Activated naive CD8-positive, alpha-beta T cell treated with anti-CD3 and anti-CD28 coated beads, Interleukin-2, amount 50 U/mL, for 24 hours (primary cell): ENCODE data around the gene FKBP15.
A peak's percentile ranks its signal among the peaks of the same experiment; 100 is the strongest.
"Not testable (repeated sequence)": the region's sequence is repeated elsewhere in the genome, so short reads cannot be mapped to it uniquely, and the experiment has no call there.

ENCODE experiments used
- ATAC-seq: fragments of 150-1000 bp; cut with Tn5 transposase; one replicate; pipeline ENCODE4 v1.10.0; 2021
- DNase-seq: peaks from one replicate; pipeline ENCODE4 v3.0.0; 2021
- H3K27ac Mint-ChIP-seq: one replicate; pipeline ENCODE4 v1.8.0; 2021; ENCODE audit warnings: mild to moderate bottlenecking, mixed read lengths
- H3K27me3 Mint-ChIP-seq: one replicate; pipeline ENCODE4 v1.8.0; 2021; ENCODE audit warnings: mixed read lengths
- H3K36me3 Mint-ChIP-seq: one replicate; pipeline ENCODE4 v1.8.0; 2021; ENCODE audit warnings: low read depth, mixed read lengths
- H3K4me1 Mint-ChIP-seq: one replicate; pipeline ENCODE4 v1.8.0; 2021; ENCODE audit warnings: mixed read lengths
- H3K4me3 Mint-ChIP-seq: one replicate; pipeline ENCODE4 v1.8.0; 2021; ENCODE audit warnings: mild to moderate bottlenecking, moderate library complexity, mixed read lengths
- H3K9me3 Mint-ChIP-seq: one replicate; pipeline ENCODE4 v1.8.0; 2021; ENCODE audit warnings: mixed read lengths

The FKBP15 gene

DNA sequence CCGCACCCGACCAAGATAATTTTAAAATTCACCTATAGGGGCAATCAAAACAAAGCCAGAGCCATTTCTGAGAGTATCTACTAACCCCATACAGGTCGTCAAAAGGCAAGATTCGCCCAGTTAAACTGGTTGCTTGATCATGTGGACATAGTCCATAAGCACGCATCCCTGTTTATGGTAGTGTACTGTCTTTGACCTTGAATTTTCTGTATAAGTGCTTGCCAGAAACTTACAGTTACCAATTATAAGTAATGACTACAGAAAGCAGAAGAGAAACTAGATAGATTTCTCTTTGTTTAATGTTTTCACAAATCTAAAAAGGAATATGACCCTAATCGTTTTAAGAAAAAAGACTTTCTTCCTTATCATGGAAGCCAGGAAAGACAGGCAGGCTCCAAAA lies 25.9 kb upstream of the FKBP15 start:
- no peak overlapping the region for H3K4me3 Mint-ChIP-seq

DNA sequence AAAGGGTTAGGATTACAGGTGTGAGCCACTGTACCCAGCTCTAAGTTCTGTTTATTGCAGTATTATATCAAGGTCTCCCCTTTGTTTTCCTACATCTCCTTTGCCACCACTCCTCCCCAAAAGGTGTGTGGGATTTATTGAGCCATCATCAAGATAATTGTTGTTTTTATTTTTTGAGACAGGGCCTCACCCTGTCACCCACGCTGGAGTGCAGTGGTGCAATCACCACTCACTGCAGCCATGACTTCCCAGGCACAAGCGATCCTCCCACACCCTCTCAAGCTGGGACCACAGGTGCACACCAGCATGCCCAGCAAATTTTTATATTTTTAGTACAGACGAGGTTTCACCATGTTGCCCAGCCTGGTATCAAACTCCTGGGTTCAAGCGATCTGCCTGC lies 24.8 kb upstream of the FKBP15 start:
- peaks cover 14% of the 10 kb centered on the region for H3K4me1 Mint-ChIP-seq
- H3K9me3 Mint-ChIP-seq: peaks cover 2% of the 10 kb centered on the region
- no peak for DNase-seq
- no peaks in the 10 kb centered on the region for H3K27me3 Mint-ChIP-seq
- no peak overlapping the region for H3K4me3 Mint-ChIP-seq
- no peak overlapping the region for H3K27ac Mint-ChIP-seq
- H3K36me3 Mint-ChIP-seq: peaks cover 3% of the 10 kb centered on the region
- no peak for ATAC-seq

More for the DNA sequence above, 25.9 kb upstream of the FKBP15 start:
- no peak overlapping the region for H3K27ac Mint-ChIP-seq
- peaks cover 2% of the 10 kb centered on the region for H3K9me3 Mint-ChIP-seq
- DNase-seq: no peak
- peaks cover 3% of the 10 kb centered on the region for H3K36me3 Mint-ChIP-seq
- H3K4me1 Mint-ChIP-seq: peaks cover 9% of the 10 kb centered on the region
- no peaks in the 10 kb centered on the region for H3K27me3 Mint-ChIP-seq
- ATAC-seq: no peak

DNA sequence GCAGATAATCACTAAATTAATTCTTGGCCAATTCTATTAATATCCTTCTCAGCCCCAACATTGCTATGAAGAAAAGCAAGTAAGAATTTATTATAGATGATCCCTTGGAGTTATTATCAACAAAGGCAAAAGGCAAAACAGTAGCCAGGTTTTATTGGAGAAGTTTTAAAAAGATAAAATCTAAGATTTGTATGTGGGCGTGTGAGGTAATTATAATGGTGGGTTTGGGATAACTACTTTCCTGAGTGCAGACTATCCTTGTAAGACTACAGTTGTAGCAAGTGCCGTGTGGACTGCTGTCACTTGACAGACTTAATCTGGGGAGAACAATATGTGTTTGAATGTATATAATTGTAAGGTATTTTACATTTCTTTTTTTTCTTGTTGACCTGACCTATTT lies 23.5 kb upstream of the FKBP15 start:
- Mint-ChIP-seq H3K27ac (no peak overlapping the region), H3K4me1 (peaks cover 16% of the 10 kb centered on the region), H3K27me3 (no peaks in the 10 kb centered on the region), H3K4me3 (no peak overlapping the region), H3K9me3 (no peaks in the 10 kb centered on the region), H3K36me3 (no peaks in the 10 kb centered on the region)
- DNase-seq (no peak), ATAC-seq (no peak)

DNA sequence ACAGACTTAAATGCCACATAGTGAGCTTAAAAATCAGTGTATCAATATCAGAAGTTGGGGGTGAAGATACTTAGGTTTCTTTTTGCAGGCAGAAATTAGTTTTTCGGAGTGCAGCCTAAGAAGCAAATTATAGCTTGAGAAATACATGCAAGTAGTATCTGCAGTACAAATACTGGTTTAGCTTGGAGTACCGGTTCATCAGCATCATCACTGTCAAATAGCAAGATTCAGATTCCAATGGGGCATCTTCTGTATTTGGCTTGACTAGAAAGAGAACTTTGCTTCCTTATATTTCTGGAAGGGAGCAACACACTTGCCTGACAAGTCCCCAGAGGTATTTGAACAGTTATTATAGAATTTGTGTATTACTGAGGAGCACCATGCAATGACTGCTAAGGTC lies 20.1 kb upstream of the FKBP15 start:
- no peaks in the 10 kb centered on the region for H3K36me3 Mint-ChIP-seq
- ATAC-seq: no peak
- H3K9me3 Mint-ChIP-seq: no peaks in the 10 kb centered on the region
- no peak overlapping the region for H3K4me3 Mint-ChIP-seq
- H3K4me1 Mint-ChIP-seq: peaks cover 20% of the 10 kb centered on the region
- DNase-seq: no peak
- H3K27me3 Mint-ChIP-seq: no peaks in the 10 kb centered on the region
- no peak overlapping the region for H3K27ac Mint-ChIP-seq

DNA sequence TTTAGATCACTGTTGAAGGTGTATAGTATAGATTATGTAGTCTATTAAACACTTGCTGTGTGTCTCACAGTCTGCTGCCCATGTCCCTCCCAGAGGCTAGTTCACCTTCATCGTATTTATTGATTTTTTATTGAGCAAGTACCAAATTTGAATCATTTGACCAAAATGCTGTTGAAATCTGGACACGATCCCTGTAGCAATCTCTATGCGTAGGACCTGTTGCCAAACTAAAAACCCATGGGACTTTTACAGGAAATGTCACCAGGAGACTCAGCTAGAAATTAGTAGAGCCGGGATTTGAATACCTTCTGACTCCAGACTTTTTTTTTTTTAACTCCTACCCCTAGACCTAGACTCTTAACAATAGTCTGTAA lies 17.8 kb upstream of the FKBP15 start:
- H3K4me1 Mint-ChIP-seq: peaks cover 20% of the 10 kb centered on the region
- H3K4me3 Mint-ChIP-seq: no peak overlapping the region
- no peaks in the 10 kb centered on the region for H3K27me3 Mint-ChIP-seq
- H3K27ac Mint-ChIP-seq: no peak overlapping the region
- H3K9me3 Mint-ChIP-seq: no peaks in the 10 kb centered on the region
- ATAC-seq (no peak), DNase-seq (no peak)
- no peaks in the 10 kb centered on the region for H3K36me3 Mint-ChIP-seq

DNA sequence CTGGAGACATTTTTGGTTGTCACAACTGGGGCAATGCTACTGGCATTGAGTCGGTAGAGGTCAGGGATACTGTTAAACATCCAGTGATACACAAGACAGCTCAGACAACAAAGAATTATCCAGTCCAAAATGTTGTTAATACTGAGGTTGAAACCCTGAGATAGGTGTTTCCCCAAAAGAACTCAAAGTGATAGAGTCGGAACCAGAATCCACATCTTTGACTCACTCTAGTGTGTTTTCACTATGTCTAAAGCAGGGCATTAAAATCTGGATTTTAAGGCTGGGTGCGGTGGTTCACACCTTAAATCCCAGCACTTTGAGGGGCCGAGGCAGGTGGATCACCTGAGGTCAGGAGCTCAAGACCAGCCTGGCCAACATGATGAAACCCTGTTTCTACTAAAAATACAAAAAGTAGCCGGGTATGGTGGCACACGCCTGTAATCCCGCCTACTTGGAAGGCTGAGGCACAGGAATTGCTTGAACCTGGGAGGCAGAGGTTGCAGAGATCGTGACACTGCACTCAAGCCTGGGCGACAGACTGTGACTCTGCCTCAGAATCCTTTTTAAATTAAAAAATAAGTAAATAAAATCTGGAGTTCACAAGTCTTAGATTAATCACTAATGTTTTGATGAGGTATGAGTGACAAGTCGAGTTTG lies 17.3 kb upstream of the FKBP15 start:
- no peak for ATAC-seq
- DNase-seq: no peak
- no peaks in the 10 kb centered on the region for H3K27me3 Mint-ChIP-seq
- H3K27ac Mint-ChIP-seq: no peak overlapping the region
- H3K4me1 Mint-ChIP-seq: peaks cover 20% of the 10 kb centered on the region
- H3K9me3 Mint-ChIP-seq: no peaks in the 10 kb centered on the region
- H3K4me3 Mint-ChIP-seq: no peak overlapping the region
- no peaks in the 10 kb centered on the region for H3K36me3 Mint-ChIP-seq

DNA sequence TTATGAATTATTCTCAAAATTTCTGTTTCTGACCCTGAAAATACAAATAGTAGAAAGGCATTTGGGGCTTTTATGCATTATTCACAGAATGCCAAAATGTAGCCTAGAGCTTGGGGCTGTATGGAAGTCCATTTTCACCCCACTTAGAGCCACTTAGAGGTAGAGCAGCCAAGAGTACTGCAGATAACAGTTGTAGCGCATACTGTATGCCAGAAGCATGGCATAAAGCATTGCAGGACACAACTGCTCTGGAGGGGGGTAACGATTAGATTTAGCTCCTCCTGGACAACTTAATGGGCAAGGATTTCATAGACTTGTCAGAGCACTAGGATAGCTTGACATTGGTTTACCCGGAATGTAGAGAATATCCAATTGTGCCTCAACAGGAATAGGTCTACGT lies 15.9 kb upstream of the FKBP15 start:
- H3K27ac Mint-ChIP-seq: no peak overlapping the region
- ATAC-seq: no peak
- DNase-seq: no peak
- no peaks in the 10 kb centered on the region for H3K27me3 Mint-ChIP-seq
- H3K9me3 Mint-ChIP-seq: no peaks in the 10 kb centered on the region
- H3K36me3 Mint-ChIP-seq: no peaks in the 10 kb centered on the region
- H3K4me1 Mint-ChIP-seq: peaks cover 24% of the 10 kb centered on the region
- no peak overlapping the region for H3K4me3 Mint-ChIP-seq

DNA sequence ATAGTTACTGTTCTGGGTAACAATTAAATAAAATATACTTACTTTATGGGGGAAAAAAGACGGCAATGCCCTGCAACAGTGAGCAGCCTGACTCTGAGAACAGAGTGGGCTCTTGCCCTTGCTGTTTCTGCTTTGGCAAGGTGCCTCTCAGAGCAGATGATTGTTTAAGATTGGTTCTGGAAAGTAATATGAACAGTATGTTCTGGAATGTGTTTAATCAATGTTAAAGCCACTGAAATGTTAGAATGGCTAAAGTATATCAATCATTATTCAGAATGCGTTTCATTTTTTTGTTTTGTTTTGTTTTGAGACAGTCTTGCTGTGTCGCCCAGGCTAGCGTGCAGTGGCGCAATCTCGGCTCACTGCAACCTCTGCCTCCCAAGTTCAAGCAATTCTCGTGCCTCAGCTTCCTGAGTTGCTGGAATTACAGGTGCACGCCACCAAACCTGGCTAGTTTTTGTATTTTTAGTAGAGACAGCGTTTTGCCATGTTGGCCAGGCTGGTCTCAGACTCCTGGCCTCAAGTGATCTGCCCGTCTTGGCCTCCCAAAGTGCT lies 14.7 kb upstream of the FKBP15 start:
- DNase-seq, H3K27me3 Mint-ChIP-seq, H3K4me3 Mint-ChIP-seq, H3K36me3 Mint-ChIP-seq, H3K9me3 Mint-ChIP-seq, H3K27ac Mint-ChIP-seq, ATAC-seq: not testable (repeated sequence)
- peaks cover 19% of the 10 kb centered on the region for H3K4me1 Mint-ChIP-seq

DNA sequence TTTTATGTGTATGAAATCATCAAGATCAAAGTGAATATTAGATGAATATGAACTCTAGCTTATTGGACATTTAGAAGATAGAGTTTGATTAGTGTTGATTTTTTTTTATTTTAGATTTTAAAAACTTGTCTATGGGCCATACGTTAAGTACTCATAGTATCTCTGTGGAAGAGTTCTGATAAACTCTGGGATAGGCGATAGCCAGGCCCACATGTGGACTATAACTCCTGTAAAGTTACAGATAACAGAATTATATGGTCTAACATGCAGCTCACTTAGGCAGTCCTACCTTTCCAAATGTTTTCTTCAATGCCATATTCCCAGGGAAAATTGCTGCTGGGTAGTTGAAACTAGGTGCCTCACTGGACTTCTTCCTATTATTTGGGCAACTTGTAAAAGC lies 10.6 kb upstream of the FKBP15 start:
- DNase-seq: no peak
- no peak overlapping the region for H3K4me3 Mint-ChIP-seq
- no peaks in the 10 kb centered on the region for H3K36me3 Mint-ChIP-seq
- no peak overlapping the region for H3K27ac Mint-ChIP-seq
- ATAC-seq: no peak
- peaks cover 20% of the 10 kb centered on the region for H3K4me1 Mint-ChIP-seq
- no peaks in the 10 kb centered on the region for H3K9me3 Mint-ChIP-seq
- H3K27me3 Mint-ChIP-seq: no peaks in the 10 kb centered on the region

DNA sequence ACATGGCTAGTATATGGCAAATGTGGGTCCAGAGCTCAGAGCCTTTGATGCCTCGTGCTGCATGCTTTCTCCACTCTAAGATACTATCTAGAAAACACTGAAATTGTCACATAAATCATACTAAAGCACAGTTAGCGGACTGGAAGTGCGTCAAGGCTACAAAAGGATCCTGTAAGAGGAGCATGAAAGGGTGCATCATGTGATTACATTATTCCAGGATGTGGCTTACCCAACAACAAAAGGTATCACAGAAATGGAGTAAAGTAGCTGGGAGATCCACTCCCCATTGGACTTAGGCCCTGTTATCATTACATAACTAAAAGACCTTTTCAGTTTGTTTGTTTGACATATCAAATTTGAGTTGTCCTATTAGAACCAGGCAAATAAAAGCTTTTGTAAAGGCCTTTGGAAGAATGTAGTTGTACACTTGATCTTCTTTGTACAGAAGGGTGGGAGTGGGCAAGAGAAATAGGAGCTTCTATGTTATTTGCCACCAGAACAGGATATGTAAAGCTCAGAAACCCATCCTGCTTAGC lies 7.1 kb upstream of the FKBP15 start:
- Mint-ChIP-seq H3K4me1 (peaks cover 22% of the 10 kb centered on the region), H3K4me3 (no peak overlapping the region), H3K27ac (no peak overlapping the region), H3K36me3 (peaks cover 7% of the 10 kb centered on the region), H3K27me3 (no peaks in the 10 kb centered on the region), H3K9me3 (no peaks in the 10 kb centered on the region)
- DNase-seq (no peak), ATAC-seq (no peak)

DNA sequence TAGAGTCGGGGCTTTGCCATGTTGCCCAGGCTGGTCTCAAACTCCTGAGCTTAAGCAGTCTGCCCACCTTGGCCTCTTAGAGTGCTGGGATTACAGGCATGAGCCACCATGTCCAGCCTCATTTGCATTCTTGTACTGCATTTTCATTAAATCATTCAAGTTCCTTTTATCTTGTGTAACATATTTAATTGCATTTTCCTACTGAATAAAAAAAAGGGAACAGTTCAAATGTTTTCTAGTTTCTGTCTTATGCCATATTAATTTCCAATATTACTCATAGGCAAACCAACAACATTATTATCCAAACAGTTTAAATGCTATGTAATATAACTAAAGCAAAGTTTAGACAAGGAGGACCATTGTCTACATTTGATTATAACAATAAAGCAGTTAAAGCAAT lies 6.4 kb upstream of the FKBP15 start:
- Mint-ChIP-seq H3K27ac (no peak overlapping the region), H3K4me1 (peaks cover 22% of the 10 kb centered on the region), H3K27me3 (no peaks in the 10 kb centered on the region), H3K9me3 (no peaks in the 10 kb centered on the region), H3K36me3 (peaks cover 7% of the 10 kb centered on the region), H3K4me3 (no peak overlapping the region)
- ATAC-seq (no peak), DNase-seq (no peak)

DNA sequence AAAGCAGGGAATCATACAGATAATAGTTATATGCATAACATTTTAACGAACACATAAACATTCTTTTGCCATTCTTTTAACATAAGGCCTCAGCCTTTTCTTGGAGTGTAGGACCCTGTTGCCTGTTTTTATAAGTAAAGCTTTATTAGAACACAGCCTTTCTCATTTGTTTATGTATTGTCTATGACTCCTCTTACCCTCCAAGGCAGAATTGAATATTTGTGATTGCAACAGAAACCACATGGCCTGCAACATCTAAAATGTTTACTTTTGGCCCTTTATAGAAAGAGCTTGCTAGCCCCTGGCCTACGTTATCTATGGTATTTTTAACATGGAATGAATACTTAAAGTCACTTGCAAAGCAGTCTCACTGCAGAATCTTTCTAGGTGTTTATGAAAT lies 2.9 kb upstream of the FKBP15 start:
- H3K9me3 Mint-ChIP-seq: no peaks in the 10 kb centered on the region
- H3K4me3 Mint-ChIP-seq: no peak overlapping the region
- no peaks in the 10 kb centered on the region for H3K27me3 Mint-ChIP-seq
- H3K4me1 Mint-ChIP-seq: peaks cover 39% of the 10 kb centered on the region
- DNase-seq (no peak), ATAC-seq (no peak)
- H3K27ac Mint-ChIP-seq: no peak overlapping the region
- peaks cover 11% of the 10 kb centered on the region for H3K36me3 Mint-ChIP-seq

DNA sequence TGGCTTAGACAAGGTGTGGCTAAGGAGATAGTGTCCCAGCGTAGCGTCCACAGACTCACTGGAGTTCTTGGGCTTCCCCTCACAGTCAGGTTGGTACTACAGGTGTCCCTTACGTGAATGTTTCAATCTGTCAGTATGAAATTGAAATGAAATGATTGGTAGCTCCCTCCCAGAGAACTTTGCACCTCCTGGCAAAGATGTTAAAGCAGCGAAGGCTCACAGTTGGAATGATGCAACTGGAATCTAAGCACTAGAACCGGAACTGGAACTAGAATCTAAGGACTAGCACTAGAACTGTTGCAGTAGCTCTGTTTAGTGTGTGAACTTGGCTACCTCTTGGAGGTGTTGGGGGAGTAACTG lies 1.4 kb upstream of the FKBP15 start:
- ATAC-seq (no peak), DNase-seq (no peak)
- H3K9me3 Mint-ChIP-seq: no peaks in the 10 kb centered on the region
- H3K27ac Mint-ChIP-seq: no peak overlapping the region
- peaks cover 43% of the 10 kb centered on the region for H3K4me1 Mint-ChIP-seq
- no peaks in the 10 kb centered on the region for H3K27me3 Mint-ChIP-seq
- peak overlapping the region; percentile 92 for H3K4me3 Mint-ChIP-seq
- peaks cover 13% of the 10 kb centered on the region for H3K36me3 Mint-ChIP-seq

DNA sequence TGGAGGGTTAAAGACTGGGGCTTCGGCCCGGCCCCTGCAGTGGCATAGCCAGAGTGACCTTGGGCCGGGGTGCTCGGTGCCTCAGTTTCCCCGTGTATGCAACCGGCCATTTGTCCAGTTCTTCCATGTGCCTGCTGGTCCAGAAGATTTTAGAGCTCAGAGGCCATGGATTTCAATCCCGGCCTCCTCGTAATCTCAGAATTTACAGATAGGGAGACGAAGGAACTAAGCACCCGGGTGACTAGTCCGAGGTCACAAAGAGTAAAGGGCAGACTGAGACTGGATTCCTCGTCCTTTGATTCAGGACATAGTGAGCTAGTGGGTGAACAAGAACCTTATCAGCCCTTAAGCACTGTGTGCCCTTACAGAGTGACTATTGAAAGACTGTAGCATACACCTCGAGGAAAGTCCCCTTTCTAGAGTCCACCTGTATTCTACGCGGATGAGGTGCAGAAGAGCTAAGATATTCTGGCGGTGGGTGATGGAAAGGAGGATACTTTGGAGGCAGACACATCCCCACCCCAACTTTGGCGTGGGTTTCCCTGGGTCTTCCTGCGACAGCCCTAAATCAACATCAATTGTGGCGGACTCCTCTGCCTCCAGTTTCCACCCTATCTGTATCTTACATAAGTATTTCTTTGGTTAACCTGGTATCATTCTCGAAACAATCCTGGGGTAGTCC lies 864 bp upstream of the FKBP15 start:
- ATAC-seq (no peak), DNase-seq (no peak)
- Mint-ChIP-seq H3K27ac (peak overlapping the region; percentile 92), H3K9me3 (no peaks in the 10 kb centered on the region), H3K36me3 (peaks cover 13% of the 10 kb centered on the region), H3K4me1 (peaks cover 43% of the 10 kb centered on the region), H3K4me3 (peak overlapping the region; percentile 92), H3K27me3 (no peaks in the 10 kb centered on the region)

DNA sequence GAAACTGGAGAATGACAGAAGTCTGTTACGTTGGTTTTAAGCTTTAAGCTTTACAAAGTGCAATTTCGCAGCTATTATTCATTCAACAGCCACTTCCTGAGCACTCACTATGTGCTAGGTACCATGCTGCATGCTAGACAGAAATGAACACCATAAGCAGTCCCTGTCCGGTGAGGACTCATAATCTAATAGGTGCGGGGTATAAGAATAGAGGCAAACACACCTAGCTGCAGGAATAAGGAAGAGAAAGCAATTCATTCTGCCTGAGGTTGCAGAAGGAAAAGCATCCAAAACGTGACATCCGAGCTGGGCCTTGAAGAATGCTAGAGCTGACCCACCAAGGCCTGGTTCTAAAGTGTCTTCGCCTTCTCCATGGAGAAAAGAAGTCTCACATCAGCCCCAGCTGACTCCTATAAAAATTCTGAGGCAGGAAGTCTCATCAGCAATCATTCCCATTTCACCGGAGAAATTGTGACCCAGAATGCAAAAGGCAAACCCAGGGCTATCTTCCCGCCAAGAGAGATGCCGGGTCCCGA lies 542 bp downstream of the FKBP15 start:
- H3K4me3 Mint-ChIP-seq: peak overlapping the region; percentile 92
- H3K27ac Mint-ChIP-seq: peak overlapping the region; percentile 92
- H3K27me3 Mint-ChIP-seq: no peaks in the 10 kb centered on the region
- H3K36me3 Mint-ChIP-seq: peaks cover 20% of the 10 kb centered on the region
- H3K4me1 Mint-ChIP-seq: peaks cover 47% of the 10 kb centered on the region
- no peaks in the 10 kb centered on the region for H3K9me3 Mint-ChIP-seq
- ATAC-seq (no peak), DNase-seq (no peak)
